ENCODE measurements around the gene PRSS36. TPM values are rescaled to one million over a fixed set of nuclear protein-coding genes. Genes with fewer than 3 reads are reported as not detected.

The PRSS36 gene
- total and polyA plus RNA-seq, 9 of the 15 experiments (the other 6 are each of a cell fraction or from before 2014, with no cell fraction given): 0.09 to 1.2 (median 0.54) TPM; not detected in 2

DNA sequence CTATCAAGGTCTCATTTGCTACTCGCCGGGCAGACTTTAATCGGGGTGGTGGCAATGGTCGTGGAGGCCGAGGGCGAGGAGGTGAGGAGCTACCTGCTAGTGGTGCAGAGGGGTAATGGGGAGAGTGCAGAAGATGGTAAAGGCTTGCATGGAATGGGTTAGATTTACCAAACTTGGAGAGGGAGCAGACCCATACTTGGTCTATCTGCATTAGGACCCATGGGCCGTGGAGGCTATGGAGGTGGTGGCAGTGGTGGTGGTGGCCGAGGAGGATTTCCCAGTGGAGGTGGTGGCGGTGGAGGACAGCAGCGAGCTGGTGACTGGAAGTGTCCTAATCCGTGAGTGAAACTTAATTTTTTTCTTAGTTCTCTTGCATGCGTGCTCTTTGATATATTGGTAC is 40.2 kb upstream of the PRSS36 start (continued):
- TF ChIP-seq, protein P1, sequence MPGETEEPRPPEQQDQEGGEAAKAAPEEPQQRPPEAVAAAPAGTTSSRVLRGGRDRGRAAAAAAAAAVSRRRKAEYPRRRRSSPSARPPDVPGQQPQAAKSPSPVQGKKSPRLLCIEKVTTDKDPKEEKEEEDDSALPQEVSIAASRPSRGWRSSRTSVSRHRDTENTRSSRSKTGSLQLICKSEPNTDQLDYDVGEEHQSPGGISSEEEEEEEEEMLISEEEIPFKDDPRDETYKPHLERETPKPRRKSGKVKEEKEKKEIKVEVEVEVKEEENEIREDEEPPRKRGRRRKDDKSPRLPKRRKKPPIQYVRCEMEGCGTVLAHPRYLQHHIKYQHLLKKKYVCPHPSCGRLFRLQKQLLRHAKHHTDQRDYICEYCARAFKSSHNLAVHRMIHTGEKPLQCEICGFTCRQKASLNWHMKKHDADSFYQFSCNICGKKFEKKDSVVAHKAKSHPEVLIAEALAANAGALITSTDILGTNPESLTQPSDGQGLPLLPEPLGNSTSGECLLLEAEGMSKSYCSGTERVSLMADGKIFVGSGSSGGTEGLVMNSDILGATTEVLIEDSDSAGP (CRISPR knock-in tag; IDR thresholded peaks at IDR 0.05): no peak
- TF ChIP-seq ZNF507 (tag; conservative IDR thresholded peaks at IDR 0.05) (no peak), CBX5 (IDR thresholded peaks at IDR 0.05; ENCODE audit: borderline replicate concordance, low read depth) (no peak), RBFOX2 (IDR thresholded peaks at IDR 0.05; ENCODE audit: low read depth, low read length) (peak; percentile 32; the same call in 1 of the 2 replicates), FOXP1 (CRISPR knock-in tag; IDR thresholded peaks at IDR 0.05) (no peak), SP1 (CRISPR knock-in tag; IDR thresholded peaks at IDR 0.05) (no peak), TRIM28 (IDR thresholded peaks at IDR 0.05) (no peak), RBM39 (optimal IDR thresholded peaks at IDR 0.05; ENCODE audit: low read depth, low read length) (peak; percentile 12), NONO (IDR thresholded peaks at IDR 0.05; ENCODE audit: low read depth in 2 of 2, low read length in 1 of 2) (no peak), DPF2 (IDR thresholded peaks at IDR 0.05) (no peak), NCOR1 (IDR thresholded peaks at IDR 0.05) (no peak), POLR2AphosphoS2 (IDR thresholded peaks at IDR 0.05; ENCODE audit: low read length) (peak; percentile 65; the same call in 1 of the 2 replicates), RCOR1 (IDR thresholded peaks at IDR 0.05; ENCODE audit: borderline replicate concordance in 1 of 2, low read depth in 2 of 2, low read length in 2 of 2) (no peak), ZNF445 (CRISPR knock-in tag; IDR thresholded peaks at IDR 0.05; ENCODE audit: low read depth) (no peak), HMG20B (CRISPR knock-in tag; IDR thresholded peaks at IDR 0.05) (no peak), ZNF143 (CRISPR knock-in tag; IDR thresholded peaks at IDR 0.05) (no peak)
- TF ChIP-seq, protein P2, sequence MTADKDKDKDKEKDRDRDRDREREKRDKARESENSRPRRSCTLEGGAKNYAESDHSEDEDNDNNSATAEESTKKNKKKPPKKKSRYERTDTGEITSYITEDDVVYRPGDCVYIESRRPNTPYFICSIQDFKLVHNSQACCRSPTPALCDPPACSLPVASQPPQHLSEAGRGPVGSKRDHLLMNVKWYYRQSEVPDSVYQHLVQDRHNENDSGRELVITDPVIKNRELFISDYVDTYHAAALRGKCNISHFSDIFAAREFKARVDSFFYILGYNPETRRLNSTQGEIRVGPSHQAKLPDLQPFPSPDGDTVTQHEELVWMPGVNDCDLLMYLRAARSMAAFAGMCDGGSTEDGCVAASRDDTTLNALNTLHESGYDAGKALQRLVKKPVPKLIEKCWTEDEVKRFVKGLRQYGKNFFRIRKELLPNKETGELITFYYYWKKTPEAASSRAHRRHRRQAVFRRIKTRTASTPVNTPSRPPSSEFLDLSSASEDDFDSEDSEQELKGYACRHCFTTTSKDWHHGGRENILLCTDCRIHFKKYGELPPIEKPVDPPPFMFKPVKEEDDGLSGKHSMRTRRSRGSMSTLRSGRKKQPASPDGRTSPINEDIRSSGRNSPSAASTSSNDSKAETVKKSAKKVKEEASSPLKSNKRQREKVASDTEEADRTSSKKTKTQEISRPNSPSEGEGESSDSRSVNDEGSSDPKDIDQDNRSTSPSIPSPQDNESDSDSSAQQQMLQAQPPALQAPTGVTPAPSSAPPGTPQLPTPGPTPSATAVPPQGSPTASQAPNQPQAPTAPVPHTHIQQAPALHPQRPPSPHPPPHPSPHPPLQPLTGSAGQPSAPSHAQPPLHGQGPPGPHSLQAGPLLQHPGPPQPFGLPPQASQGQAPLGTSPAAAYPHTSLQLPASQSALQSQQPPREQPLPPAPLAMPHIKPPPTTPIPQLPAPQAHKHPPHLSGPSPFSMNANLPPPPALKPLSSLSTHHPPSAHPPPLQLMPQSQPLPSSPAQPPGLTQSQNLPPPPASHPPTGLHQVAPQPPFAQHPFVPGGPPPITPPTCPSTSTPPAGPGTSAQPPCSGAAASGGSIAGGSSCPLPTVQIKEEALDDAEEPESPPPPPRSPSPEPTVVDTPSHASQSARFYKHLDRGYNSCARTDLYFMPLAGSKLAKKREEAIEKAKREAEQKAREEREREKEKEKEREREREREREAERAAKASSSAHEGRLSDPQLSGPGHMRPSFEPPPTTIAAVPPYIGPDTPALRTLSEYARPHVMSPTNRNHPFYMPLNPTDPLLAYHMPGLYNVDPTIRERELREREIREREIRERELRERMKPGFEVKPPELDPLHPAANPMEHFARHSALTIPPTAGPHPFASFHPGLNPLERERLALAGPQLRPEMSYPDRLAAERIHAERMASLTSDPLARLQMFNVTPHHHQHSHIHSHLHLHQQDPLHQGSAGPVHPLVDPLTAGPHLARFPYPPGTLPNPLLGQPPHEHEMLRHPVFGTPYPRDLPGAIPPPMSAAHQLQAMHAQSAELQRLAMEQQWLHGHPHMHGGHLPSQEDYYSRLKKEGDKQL (CRISPR knock-in tag; IDR thresholded peaks at IDR 0.05; ENCODE audit: borderline replicate concordance): no peak
- TF ChIP-seq, protein P3, sequence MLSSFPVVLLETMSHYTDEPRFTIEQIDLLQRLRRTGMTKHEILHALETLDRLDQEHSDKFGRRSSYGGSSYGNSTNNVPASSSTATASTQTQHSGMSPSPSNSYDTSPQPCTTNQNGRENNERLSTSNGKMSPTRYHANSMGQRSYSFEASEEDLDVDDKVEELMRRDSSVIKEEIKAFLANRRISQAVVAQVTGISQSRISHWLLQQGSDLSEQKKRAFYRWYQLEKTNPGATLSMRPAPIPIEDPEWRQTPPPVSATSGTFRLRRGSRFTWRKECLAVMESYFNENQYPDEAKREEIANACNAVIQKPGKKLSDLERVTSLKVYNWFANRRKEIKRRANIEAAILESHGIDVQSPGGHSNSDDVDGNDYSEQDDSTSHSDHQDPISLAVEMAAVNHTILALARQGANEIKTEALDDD (IDR thresholded peaks at IDR 0.05): no peak
- TF ChIP-seq, protein P4, sequence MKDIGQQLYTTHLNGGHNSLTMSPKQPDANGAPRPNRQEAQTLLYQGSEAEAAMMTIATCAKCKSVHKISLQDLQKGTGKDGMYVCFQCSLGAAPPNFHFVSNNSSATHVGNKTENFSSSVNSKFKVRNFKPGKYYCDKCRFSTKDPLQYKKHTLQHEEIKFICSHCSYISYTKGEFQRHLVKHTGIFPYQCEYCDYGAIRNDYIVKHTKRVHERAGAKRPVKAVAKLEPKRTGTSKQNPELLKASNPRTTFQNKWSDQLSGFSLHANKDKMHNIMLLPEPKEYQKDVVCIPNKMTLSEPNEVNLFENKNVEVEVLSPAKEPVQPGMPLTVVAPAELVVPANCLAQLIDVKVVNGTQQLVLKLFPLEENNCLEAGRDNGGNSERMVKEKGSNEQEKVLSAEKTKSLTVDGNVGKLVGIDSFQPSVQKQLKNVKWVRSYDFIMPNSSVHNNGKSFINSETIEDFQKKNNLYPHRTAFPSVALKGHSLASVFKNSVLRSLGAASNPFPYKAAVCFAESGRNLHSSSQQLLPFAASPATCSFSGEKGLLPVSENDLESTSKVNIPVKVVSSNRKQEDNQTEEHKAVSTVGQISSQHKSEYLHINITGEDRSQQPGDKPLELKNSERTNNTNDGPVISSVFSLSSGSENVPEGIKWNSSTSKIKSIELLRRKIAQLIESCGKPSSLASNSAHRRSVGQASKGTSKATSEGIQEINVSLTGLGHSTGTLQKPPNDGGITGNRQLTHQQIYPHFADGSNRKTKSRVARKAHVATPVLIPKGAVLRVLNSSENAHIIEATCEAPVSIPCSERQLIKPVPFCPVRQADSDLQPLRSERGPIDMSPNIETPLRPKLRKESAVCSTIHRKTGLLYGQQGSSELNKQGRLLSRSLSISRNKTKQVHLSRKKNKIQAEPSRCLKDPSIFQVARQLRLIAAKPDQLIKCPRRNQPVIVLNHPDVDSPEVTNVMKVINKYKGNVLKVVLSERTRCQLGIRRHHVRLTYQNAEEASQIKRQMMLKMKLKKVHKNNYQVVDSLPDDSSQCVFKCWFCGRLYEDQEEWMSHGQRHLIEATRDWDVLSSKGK (CRISPR knock-in tag; IDR thresholded peaks at IDR 0.05): no peak

Data from K562 (cell line).